Lung microvascular endothelial cell (primary cell): Measurements from ENCODE around the gene HAND2. TPM values are rescaled to one million over a fixed set of nuclear protein-coding genes. Genes with fewer than 3 reads are reported as not detected.

Experiments
- DNase-seq, 2 donors: peaks; one replicate each; pipeline versions ENCODE4 v3.0.0 to v3.0.0-alpha.2; 2010; ENCODE audit warnings: low read depth in 2 of 2
- total RNA-seq: library from RNA; depleted of rRNA; stranded (reverse); fragments of >200 nt; gene quantifications from 2 replicates; pipeline ENCODE4 v1.2.1, GENCODE V29; 2014

HAND2 gene
- total RNA-seq, 1 donor from 2014 or later, result not detected

DNA sequence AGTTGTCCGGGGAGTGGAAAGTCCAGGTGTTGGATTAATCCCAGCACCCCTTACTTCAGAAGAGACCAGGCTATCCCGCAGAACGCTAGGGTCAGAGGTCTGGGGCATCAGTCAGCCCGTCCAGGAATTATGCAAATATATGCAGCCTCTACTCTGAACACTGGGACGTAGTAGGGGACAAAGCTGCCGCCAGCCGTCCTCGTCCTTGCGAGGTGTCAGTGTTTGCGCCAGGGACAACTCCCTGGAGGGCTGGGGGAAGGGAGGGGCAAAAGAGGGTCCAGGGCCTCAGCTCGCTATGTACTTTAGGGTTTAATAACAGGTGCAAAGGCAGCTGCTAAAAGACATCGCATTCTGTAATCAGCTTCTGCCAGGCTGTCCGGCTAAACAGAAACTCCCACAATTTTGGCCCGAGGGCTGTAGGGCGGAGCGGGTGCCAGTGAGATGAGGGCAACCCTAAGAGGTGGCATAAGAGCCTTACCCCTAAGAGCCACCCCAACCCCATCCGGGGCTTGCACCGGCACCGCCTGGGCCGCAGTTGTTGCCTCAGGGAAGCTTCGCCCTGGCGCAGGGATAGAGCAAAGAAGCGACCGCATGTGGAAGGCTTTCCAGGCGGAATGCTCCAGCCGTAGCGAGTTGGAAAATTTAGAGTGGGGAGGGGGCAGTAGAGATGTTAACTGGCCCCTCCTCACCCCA is 8.4 kb downstream of the HAND2 start:
- DNase-seq, result no peak

GRCh38 chr4:173520921-173521466 is 9.0 kb downstream of the HAND2 start:
- DNase-seq, result no peak

- DNase-seq, result no peak
These were observed 10.6 kb downstream of the HAND2 start for GRCh38 chr4:173519111-173520101.

DNA sequence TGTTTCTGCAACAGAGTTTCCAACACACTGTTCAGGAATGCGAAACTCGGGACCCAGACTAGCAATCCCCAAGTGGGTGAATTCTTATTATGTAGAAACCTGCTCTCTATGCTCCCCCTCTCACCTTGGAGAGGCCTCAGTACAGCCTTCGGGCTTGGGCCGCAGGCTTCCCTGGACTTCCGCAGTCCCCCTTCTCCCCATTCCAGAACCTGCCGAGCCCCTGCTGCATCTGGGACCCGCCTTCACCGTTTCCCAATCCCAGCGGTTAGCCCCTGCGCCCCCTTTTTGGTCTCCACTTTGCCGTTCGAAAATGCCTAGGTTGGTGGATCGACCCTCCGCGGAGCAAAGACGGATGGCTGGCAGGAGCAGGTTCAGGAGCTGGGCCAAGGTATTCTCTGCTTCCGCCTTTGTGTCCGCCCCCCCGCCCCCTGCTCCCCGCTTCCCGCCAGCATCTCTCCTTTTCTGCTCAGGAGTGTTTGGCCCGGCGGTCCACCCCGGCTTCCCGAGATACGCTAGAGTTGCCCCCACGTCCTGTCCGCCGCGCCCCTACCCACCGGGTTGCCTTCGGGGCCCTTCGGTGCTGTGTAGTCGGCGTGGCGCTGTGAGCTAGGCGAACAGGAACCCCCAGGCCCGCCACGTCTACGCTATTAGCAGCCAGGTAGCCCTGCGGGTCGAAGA is 11.5 kb downstream of the HAND2 start:
- no peak for DNase-seq

DNA sequence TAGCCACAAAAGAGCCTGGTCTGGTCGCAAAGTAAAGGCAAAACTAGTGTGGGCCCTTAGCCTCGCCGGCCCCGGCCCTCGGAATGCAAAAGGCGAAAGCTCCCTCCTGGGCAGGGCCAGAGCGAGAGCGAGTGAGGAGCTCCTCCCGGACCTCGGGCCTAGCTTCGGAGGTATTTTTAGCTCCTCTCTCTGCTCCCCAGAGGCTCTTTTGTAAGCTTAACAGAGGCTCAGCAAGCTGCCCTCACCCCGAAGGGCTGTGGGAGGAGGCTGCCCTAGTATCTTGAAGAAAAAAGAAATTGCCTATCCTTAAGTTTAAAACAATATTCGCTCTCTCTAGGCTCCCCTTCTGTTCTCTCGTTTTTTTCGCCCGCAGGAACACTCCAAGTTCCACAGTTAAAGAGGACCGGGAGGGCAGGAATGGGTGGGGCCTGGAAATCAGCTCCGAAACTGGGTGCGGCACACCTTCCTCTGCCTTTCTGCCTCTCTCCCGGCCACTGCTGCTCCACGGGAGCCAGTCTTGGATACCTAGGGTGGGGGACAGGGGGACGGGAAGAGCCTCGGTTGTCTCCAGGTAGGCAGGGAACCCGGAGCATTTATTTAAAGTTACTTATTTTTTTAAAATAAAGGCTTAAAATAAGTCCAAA is 12.1 kb downstream of the HAND2 start:
- no peak for DNase-seq

GRCh38 chr4:173516621-173517524 is 13.2 kb downstream of the HAND2 start:
- DNase-seq, result peak in 1 of 2 donors; percentile 19

GRCh38 chr4:173515458-173515857 is 14.6 kb downstream of the HAND2 start:
- DNase-seq, result no peak

DNA sequence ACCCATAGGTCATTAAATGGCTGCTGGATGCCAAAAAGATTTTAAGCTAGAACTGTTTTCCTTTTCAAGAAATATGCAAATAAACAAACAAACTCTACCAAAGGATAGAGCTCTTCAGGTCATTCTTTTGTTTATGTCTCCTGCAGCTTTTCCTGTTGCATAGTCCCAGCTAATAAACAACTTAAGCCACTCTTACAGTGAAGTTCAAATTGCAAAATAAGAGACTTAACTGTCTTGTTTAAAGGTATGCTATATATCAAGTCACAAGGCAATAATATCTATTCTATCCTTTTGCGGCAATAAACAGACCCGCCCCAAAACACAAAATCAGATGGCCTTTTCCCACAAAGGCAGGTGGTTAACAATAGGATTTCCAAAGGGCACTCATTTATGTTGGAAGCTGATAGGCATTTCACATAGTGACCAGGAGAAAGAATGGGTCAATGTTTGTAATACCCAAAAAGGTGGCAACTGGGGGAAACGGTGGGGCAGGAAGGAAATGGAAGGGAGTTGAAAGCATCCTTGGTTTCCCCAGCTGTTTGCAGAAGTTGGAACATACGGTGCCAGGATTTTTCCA is 15.3 kb downstream of the HAND2 start:
- DNase-seq, result no peak

- DNase-seq, result no peak
These were observed 16.4 kb downstream of the HAND2 start for GRCh38 chr4:173513651-173514050.

GRCh38 chr4:173511787-173512361 is 18.2 kb downstream of the HAND2 start:
- DNase-seq, result no peak

- peak in 1 of 2 donors; percentile 37 for DNase-seq
These were observed 20.7 kb downstream of the HAND2 start for GRCh38 chr4:173509036-173510001.

DNA sequence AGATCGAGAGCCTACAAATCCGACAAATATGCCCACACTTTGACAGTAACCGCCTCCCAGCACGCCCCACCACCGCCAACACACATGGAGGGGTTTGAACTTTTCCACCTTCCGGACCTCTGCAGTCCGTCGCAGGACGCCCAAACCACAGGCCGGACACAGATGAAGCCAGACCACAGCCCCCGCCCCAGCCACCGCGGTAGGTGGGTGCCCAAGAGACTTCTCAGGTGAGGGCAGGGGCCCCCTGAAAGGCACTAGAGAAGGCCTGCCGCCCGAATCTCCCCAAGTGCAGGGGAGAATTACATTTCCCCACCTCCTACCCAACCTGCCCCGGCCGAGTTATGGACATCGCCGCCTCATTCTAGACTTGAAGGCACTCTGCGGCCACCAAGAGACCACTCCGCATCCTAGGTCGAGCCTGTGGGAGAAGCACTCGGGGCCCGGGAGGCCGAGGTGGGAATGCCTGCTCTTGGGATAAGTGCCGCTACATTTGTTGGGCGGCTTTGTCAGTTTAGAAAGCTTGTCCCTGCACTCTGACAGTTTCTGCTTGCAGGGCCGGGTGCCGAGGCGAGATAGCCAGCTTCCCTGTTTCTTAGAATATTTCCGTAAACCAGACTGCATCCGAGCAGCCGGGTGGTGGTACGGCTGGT is 21.5 kb downstream of the HAND2 start:
- DNase-seq, result no peak

DNA sequence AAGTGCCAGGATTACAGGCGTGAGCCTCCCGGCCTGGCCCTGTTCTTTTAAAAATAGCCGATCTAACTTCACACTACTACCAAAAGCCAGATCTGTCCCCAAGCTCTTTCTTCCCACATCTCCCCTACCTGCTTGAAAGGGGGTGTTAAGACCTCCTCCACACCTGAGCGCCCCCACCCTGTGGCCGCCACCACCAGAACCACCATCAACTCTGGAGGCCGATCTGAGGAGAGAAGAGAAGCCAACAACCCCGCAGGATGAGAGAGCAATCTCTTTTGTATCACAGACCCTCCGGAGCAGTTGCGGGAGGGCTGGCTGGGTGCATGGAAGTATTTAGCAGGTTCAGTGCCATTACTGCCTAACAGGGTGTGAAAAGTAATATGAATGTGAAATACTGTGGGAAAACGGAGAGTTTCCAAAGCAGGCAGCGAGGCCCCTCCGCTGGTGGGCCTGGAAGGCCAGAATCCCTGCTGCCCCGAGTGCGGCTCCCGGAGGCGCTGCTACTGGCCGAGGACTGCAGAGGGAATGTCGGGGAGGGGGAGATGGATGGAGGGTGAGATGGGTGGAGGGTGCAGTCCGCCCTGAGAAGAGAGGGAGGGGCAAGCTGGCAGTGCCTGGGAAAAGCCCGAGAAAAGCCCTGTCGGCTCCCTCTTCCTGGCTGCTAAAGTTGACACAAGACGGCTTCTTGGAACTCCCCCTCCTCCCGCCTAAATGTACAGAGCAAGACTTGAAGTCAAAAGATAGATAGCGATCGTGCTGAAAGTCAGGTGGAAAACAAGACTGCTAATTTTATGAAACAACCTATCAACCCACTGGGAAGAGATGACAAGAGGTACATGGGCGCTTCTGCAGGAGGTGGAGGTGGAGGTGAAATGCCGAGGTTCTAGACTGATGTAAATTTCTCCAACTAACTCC is 22.3 kb downstream of the HAND2 start:
- DNase-seq, result no peak

- no peak for DNase-seq
These were observed 23.3 kb downstream of the HAND2 start for GRCh38 chr4:173506597-173507211.

DNA sequence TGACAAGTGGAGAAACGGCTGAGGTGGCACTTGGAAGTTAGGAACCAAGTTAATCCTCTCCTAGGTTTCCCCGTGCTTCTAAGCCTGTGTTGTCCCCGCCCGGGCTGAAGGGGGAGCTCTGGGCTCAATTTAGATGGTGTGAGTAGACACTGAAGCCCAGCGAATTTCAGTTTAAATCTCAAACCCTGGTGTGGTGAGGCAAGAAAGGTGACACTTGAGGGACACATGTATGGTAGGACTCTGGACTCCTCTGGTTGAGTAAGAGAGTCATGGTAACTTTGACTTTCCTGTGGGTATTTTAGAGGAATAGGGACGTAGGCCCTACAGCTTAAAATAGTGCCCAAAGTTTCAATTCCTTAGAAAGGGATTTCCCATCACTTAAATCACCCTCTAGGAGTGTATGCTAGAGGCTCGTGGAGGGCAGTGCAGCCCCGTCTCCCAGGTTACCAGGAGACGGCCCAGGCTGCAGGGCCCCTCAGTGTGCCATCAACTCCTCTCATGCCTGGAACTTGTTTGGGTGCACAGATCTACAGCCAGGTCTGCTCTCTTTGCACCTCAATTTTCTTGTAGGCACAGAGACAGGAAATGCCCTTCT is 24.0 kb downstream of the HAND2 start:
- peak; percentile 53 to 57 for DNase-seq

DNA sequence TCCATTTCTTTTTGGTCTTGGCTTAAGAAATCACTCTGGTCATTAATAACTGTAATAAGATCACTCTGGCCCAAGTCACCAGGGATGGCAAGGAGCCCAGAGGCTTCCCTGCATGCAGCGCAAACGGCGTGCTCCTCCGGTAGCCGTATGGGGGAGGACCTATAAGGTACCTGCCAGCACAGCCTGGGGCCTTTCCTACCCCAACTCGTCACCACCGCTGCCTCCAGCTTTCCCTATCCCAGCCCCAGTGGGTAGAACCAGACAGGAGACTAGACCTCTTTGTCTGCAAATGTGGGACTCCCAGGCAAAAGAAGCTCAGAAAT is 25.9 kb downstream of the HAND2 start:
- DNase-seq, result no peak
